Measurements from ENCODE around the gene NEU1. TPM values are rescaled to one million over a fixed set of nuclear protein-coding genes. Genes with fewer than 3 reads are reported as not detected.

Gene NEU1
- total and polyA plus RNA-seq, 10 donors: 14.0 to 60.7 (median 37.8) TPM

- DNase-seq: no peak
- Histone ChIP-seq H3K9me3 (no peaks in the 10 kb centered on the region), H3K27me3 (replicated peaks in 1 of 7) (no peaks in the 10 kb centered on the region), H3K27ac (no peak overlapping the region), H3K36me3 (peaks cover 0 to 51% (median 48%) of the 10 kb centered on the region in 6 donors), H3K4me1 (peaks cover 0 to 24% (median 6%) of the 10 kb centered on the region in 6 donors), H3K4me3 (no peak overlapping the region)
- WGBS, 5 donors: 85 to 92% (median 90%) methylated on average over 13 of the region's 13 CpGs
- intact Hi-C loops (cut with DNase I; ENCODE audit: low total_unique reads): no loop called here
- no peak for TF ChIP-seq POLR2A (IDR thresholded peaks at IDR 0.05)
- no peak for TF ChIP-seq CTCF (IDR thresholded peaks at IDR 0.05 in 8 of 11, conservative IDR thresholded peaks at IDR 0.05 in 3 of 11)
- TF ChIP-seq POLR2AphosphoS5 (IDR thresholded peaks at IDR 0.05): no peak
Observed at GRCh38 chr6:31879143-31879542, 16.5 kb upstream of the NEU1 start.

- no peaks in the 10 kb centered on the region for H3K9me3 ChIP-seq
- no peaks in the 10 kb centered on the region for H3K27me3 ChIP-seq (replicated peaks in 1 of 7)
- DNase-seq: no peak
- TF ChIP-seq POLR2AphosphoS5 (IDR thresholded peaks at IDR 0.05) (no peak), POLR2A (IDR thresholded peaks at IDR 0.05) (no peak), CTCF (IDR thresholded peaks at IDR 0.05 in 8 of 11, conservative IDR thresholded peaks at IDR 0.05 in 3 of 11) (no peak)
- no peak within 1 kb of the TSS for H3K4me3 ChIP-seq
- H3K27ac ChIP-seq: peak within 1 kb of the TSS in 5 of 8 donors; percentile 21 to 60 (median 47)
- WGBS, 5 donors: 70 to 82% (median 74%) methylated on average over 18 of the region's 18 CpGs
- peaks cover 0 to 46% (median 44%) of the 10 kb centered on the region in 6 donors for H3K36me3 ChIP-seq
- intact Hi-C loops (cut with DNase I; ENCODE audit: low total_unique reads): no loop called here
- H3K4me1 ChIP-seq: peaks cover 0 to 24% (median 6%) of the 10 kb centered on the region in 6 donors
Observed at GRCh38 chr6:31878726-31879125, 16.1 kb upstream of the NEU1 start, which contains the start of gene SLC44A4. Gene SLC44A4, minus strand, starts transcription at chr6:31878997. Its CDS starts 17 bp downstream, at chr6:31878980.

GRCh38 chr6:31878222-31878621 lies 15.6 kb upstream of the NEU1 start:
- H3K27ac ChIP-seq: peak overlapping the region in 2 of 8 donors; percentile 47 to 58
- WGBS, 5 donors: 83 to 95% (median 87%) methylated on average over 1 to 3 of the region's 3 CpGs
- TF ChIP-seq POLR2A (IDR thresholded peaks at IDR 0.05) (no peak), POLR2AphosphoS5 (IDR thresholded peaks at IDR 0.05) (no peak), CTCF (IDR thresholded peaks at IDR 0.05 in 8 of 11, conservative IDR thresholded peaks at IDR 0.05 in 3 of 11) (no peak)
- peaks cover 0 to 24% (median 6%) of the 10 kb centered on the region in 6 donors for H3K4me1 ChIP-seq
- intact Hi-C loops (cut with DNase I; ENCODE audit: low total_unique reads): no loop called here
- no peak for DNase-seq
- H3K9me3 ChIP-seq: no peaks in the 10 kb centered on the region
- H3K27me3 ChIP-seq (replicated peaks in 1 of 7): no peaks in the 10 kb centered on the region
- H3K36me3 ChIP-seq: peaks cover 0 to 41% (median 39%) of the 10 kb centered on the region in 6 donors
- no peak overlapping the region for H3K4me3 ChIP-seq

- no peak overlapping the region for H3K4me3 ChIP-seq
Observed at GRCh38 chr6:31877651-31878161, 15.1 kb upstream of the NEU1 start.

More at GRCh38 chr6:31877651-31878161, 15.1 kb upstream of the NEU1 start:
- H3K4me1 ChIP-seq: peaks cover 0 to 24% (median 6%) of the 10 kb centered on the region in 6 donors
- H3K27ac ChIP-seq: peak overlapping the region in 5 of 8 donors; percentile 21 to 60 (median 47)
- no peaks in the 10 kb centered on the region for H3K27me3 ChIP-seq (replicated peaks in 1 of 7)
- intact Hi-C loops (cut with DNase I; ENCODE audit: low total_unique reads): no loop called here
- TF ChIP-seq CTCF (IDR thresholded peaks at IDR 0.05 in 8 of 11, conservative IDR thresholded peaks at IDR 0.05 in 3 of 11) (no peak), POLR2A (IDR thresholded peaks at IDR 0.05) (no peak), POLR2AphosphoS5 (IDR thresholded peaks at IDR 0.05) (no peak)
- no peak for DNase-seq
- H3K9me3 ChIP-seq: no peaks in the 10 kb centered on the region
- WGBS, 5 donors: 66 to 83% (median 74%) methylated on average over 9 to 10 of the region's 10 CpGs
- peaks cover 0 to 36% (median 34%) of the 10 kb centered on the region in 6 donors for H3K36me3 ChIP-seq

All from spleen (tissue), 11 donors.